Activated CD4-positive, alpha-beta memory T cell treated with anti-CD3 and anti-CD28 coated beads for 36 hours (primary cell): ENCODE results near the gene AGBL4. TPM values are rescaled to one million over a fixed set of nuclear protein-coding genes. Genes with fewer than 3 reads are reported as not detected.

ENCODE experiments used
- CTCF ChIA-PET: fragments of 350-600 bp; sonication (Branson Sonifier 250); formaldehyde crosslinking; loops from one replicate; lab custom pipeline; 2021; ENCODE audit warnings: antibody characterized with exemption, inconsistent platforms; lab: Charles Lee
- POLR2A ChIA-PET: fragments of 350-600 bp; sonication (Branson Sonifier 250); formaldehyde crosslinking; loops from one replicate; lab custom pipeline; 2021; ENCODE audit warnings: antibody characterized with exemption; lab: Charles Lee
- DNase-seq: peaks from one replicate; pipeline ENCODE4 v3.0.0-alpha.2; 2020
- H3K27ac Mint-ChIP-seq: one replicate; pipeline ENCODE4 v1.8.0; 2021; ENCODE audit warnings: mixed read lengths
- H3K27me3 Mint-ChIP-seq: one replicate; pipeline ENCODE4 v1.8.0; 2021; ENCODE audit warnings: mixed read lengths
- H3K36me3 Mint-ChIP-seq: one replicate; pipeline ENCODE4 v1.8.0; 2021; ENCODE audit warnings: mixed read lengths
- H3K4me1 Mint-ChIP-seq: one replicate; pipeline ENCODE4 v1.8.0; 2021; ENCODE audit warnings: low read depth, mixed read lengths
- H3K4me3 Mint-ChIP-seq: one replicate; pipeline ENCODE4 v1.8.0; 2021; ENCODE audit warnings: mild to moderate bottlenecking, mixed read lengths
- H3K9me3 Mint-ChIP-seq: one replicate; pipeline ENCODE4 v1.8.0; 2021; ENCODE audit warnings: mixed read lengths
- intact Hi-C: fragments of 100-400 bp; cut with micrococcal nuclease; formaldehyde crosslinking; loops from one replicate; pipeline ENCODE4 v1.15.1; 2023
- total RNA-seq, 2 experiments: library from RNA; stranded (reverse); gene quantifications; one replicate each; pipeline ENCODE4 v1.2.3, GENCODE V29; 2021

Gene AGBL4
- total RNA-seq, 2 experiments from 2014 or later, result not detected

DNA sequence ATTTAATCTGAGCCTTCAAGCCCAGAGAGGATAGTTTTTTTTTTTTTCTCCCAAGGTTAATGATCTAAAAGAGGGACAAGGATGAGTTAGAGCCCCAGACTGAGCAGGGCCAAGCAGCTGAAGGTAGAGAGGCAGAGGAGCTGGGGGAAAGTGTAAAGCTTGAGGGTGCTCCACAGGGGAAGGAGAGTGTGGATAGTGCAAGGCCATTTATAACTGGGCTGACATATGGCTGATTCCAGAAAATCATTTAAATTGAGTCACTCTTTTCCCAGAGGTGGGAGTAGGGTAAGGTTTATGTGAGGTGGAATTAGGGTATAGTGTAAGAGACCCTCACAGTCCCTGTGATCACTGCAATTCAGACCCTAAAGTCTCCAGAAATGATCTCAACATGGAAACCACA is 1302.8 kb downstream of the AGBL4 start:
- Mint-ChIP-seq H3K4me1 (no peaks in the 10 kb centered on the region), H3K9me3 (no peaks in the 10 kb centered on the region), H3K27ac (no peak overlapping the region), H3K4me3 (no peak overlapping the region), H3K36me3 (no peaks in the 10 kb centered on the region), H3K27me3 (no peaks in the 10 kb centered on the region)
- intact Hi-C loops, result no loop called here
- DNase-seq, result no peak
- CTCF ChIA-PET, result no interaction called here
- POLR2A ChIA-PET, result no interaction called here

GRCh38 chr1:48718705-48719104 is 1305.0 kb downstream of the AGBL4 start:
- CTCF ChIA-PET, result no interaction called here
- H3K27ac Mint-ChIP-seq, result no peak overlapping the region
- DNase-seq, result no peak

DNA sequence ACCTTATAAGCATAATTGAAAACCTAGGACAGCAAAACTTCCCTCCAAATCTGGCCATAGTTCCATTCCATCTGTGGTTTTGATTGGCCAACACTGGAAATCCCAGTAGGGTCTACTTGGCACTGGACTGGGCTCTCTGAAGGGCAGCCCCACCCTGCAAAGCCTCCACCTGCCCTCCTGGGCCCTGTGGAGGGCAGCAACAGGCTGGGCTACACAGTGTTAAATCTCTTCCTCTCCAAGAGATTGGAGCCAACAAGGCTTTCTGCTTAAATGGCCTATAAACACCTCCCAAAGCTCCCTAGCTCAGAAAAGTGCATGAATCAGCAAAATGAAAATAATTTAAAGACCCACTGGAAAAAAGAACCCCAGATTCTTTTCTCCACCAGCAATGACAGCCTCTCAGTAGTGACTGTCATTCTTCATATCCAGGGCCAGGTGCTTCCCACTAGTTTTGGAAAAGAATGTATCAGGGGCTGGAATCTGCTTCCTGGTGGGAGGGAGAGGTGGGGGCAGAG is 1305.6 kb downstream of the AGBL4 start:
- Mint-ChIP-seq H3K4me3 (no peak overlapping the region), H3K27me3 (no peaks in the 10 kb centered on the region), H3K9me3 (no peaks in the 10 kb centered on the region), H3K27ac (no peak overlapping the region), H3K36me3 (no peaks in the 10 kb centered on the region), H3K4me1 (no peaks in the 10 kb centered on the region)
- intact Hi-C loops, result no loop called here
- ChIA-PET CTCF (no interaction called here), POLR2A (no interaction called here)
- DNase-seq, result no peak

More at GRCh38 chr1:48718705-48719104, 1305.0 kb downstream of the AGBL4 start:
- Mint-ChIP-seq H3K9me3 (no peaks in the 10 kb centered on the region), H3K4me1 (no peaks in the 10 kb centered on the region), H3K27me3 (no peaks in the 10 kb centered on the region), H3K4me3 (no peak overlapping the region), H3K36me3 (no peaks in the 10 kb centered on the region)
- intact Hi-C loops, result no loop called here
- POLR2A ChIA-PET, result no interaction called here

DNA sequence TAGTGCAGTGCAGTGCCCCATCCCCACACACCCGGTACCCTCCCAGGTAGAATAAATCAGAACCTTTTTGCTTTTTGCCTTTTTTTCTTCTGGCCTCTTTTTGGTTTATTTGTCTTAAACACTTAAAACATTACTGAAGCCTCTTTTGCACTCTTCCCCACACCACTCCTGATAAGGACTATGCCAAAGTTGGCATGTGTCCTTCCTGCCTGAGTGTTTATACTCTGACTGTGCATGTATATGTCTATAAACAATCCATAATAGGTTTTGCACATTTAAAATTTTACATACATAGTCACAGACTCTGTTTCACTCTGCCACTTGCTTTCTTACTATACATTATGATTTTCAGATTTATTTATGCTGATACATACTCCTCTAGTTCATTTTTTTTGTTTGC is 1306.7 kb downstream of the AGBL4 start:
- no peak for DNase-seq
- ChIA-PET CTCF (no interaction called here), POLR2A (no interaction called here)
- Mint-ChIP-seq H3K4me3 (no peak overlapping the region), H3K4me1 (no peaks in the 10 kb centered on the region), H3K27ac (no peak overlapping the region), H3K36me3 (no peaks in the 10 kb centered on the region), H3K27me3 (no peaks in the 10 kb centered on the region), H3K9me3 (no peaks in the 10 kb centered on the region)
- intact Hi-C loops, result no loop called here

DNA sequence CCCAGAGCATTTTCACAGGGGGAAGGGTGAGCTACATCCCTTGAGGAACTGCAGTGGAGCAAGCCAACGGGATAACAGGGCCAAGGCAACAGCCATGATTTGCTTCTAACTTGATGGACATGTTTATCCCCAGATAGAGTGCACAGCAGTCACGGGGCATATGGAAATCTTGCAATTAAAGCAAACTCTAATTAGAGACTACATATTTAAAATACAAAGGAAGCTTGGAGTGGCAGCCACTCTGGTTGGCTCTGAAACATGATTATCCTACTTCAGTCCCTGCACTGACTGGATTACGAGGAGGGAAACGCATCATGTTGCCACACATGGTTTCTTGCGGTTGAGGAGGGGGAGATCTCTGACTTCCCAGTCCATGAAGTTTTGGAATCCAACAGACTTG is 1307.8 kb downstream of the AGBL4 start:
- Mint-ChIP-seq H3K9me3 (no peaks in the 10 kb centered on the region), H3K27ac (no peak overlapping the region), H3K36me3 (no peaks in the 10 kb centered on the region), H3K4me1 (no peaks in the 10 kb centered on the region), H3K27me3 (no peaks in the 10 kb centered on the region), H3K4me3 (no peak overlapping the region)
- POLR2A ChIA-PET, result no interaction called here
- intact Hi-C loops, result no loop called here
- no peak for DNase-seq
- CTCF ChIA-PET, result no interaction called here

- intact Hi-C loops, result no loop called here
- CTCF ChIA-PET, result no interaction called here
- POLR2A ChIA-PET, result no interaction called here
- Mint-ChIP-seq H3K9me3 (no peaks in the 10 kb centered on the region), H3K4me1 (no peaks in the 10 kb centered on the region), H3K4me3 (no peak overlapping the region), H3K27ac (no peak overlapping the region), H3K36me3 (no peaks in the 10 kb centered on the region), H3K27me3 (no peaks in the 10 kb centered on the region)
- DNase-seq, result no peak
Measured at GRCh38 chr1:48710915-48711314, 1312.8 kb downstream of the AGBL4 start.

GRCh38 chr1:48710318-48710717 is 1313.4 kb downstream of the AGBL4 start:
- intact Hi-C loops, result no loop called here
- Mint-ChIP-seq H3K4me1 (no peaks in the 10 kb centered on the region), H3K9me3 (no peaks in the 10 kb centered on the region), H3K4me3 (no peak overlapping the region), H3K27me3 (no peaks in the 10 kb centered on the region), H3K27ac (no peak overlapping the region), H3K36me3 (no peaks in the 10 kb centered on the region)
- ChIA-PET POLR2A (no interaction called here), CTCF (no interaction called here)
- no peak for DNase-seq

- Mint-ChIP-seq H3K4me1 (no peaks in the 10 kb centered on the region), H3K27me3 (peaks cover 10% of the 10 kb centered on the region), H3K36me3 (no peaks in the 10 kb centered on the region), H3K27ac (no peak overlapping the region), H3K4me3 (no peak overlapping the region), H3K9me3 (no peaks in the 10 kb centered on the region)
- DNase-seq, result no peak
- intact Hi-C loops, result no loop called here
- ChIA-PET POLR2A (no interaction called here), CTCF (no interaction called here)
Measured at GRCh38 chr1:48704736-48705135, 1319.0 kb downstream of the AGBL4 start.

- Mint-ChIP-seq H3K36me3 (no peaks in the 10 kb centered on the region), H3K4me1 (no peaks in the 10 kb centered on the region), H3K27ac (no peak overlapping the region), H3K4me3 (no peak overlapping the region), H3K9me3 (no peaks in the 10 kb centered on the region), H3K27me3 (peaks cover 12% of the 10 kb centered on the region)
- ChIA-PET CTCF (no interaction called here), POLR2A (no interaction called here)
- intact Hi-C loops, result no loop called here
- DNase-seq, result no peak
Measured at GRCh38 chr1:48701445-48701844, 1322.3 kb downstream of the AGBL4 start.

GRCh38 chr1:48697066-48697707 is 1326.6 kb downstream of the AGBL4 start:
- Mint-ChIP-seq H3K36me3 (no peaks in the 10 kb centered on the region), H3K4me1 (no peaks in the 10 kb centered on the region), H3K27me3 (peaks cover 10% of the 10 kb centered on the region), H3K9me3 (no peaks in the 10 kb centered on the region), H3K27ac (no peak overlapping the region), H3K4me3 (no peak overlapping the region)
- intact Hi-C loops, result loop anchor here (2.0 kb wide), 1 partner anchor 124 kb away; no protein-coding TSS in a partner anchor
- ChIA-PET CTCF (interaction anchor here (0.6 to 3.7 kb wide), 9 partner anchors 8 to 210 kb away, joined by 3 to 14 read pairs (median 3); no protein-coding TSS in a partner anchor), POLR2A (no interaction called here)
- DNase-seq, result peak; percentile 69

DNA sequence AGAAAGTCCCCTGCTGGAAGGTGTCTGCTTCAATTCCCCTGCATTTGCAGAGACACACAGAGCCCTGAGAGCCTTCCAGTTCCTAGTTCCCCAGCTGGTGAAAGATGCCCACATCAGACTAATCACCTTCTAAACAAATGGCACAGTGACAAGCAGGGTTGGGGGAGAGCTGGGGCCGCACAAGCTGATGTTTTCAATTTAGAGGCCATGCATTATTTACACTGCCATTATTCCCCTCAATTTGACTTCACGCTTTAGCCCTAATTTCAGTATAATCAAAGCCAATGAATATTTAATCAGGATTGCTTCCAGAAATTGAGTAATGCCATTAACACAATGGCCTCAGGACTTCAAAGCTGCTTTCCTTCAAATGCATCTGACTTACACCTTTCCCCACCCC is 1328.6 kb downstream of the AGBL4 start:
- Mint-ChIP-seq H3K27me3 (peaks cover 2% of the 10 kb centered on the region), H3K27ac (no peak overlapping the region), H3K4me1 (no peaks in the 10 kb centered on the region), H3K4me3 (no peak overlapping the region), H3K9me3 (no peaks in the 10 kb centered on the region), H3K36me3 (no peaks in the 10 kb centered on the region)
- DNase-seq, result no peak
- CTCF ChIA-PET, result interaction anchor here (3.7 kb wide), 1 partner anchor 18 kb away, joined by 14 read pairs; no protein-coding TSS in a partner anchor
- intact Hi-C loops, result no loop called here
- POLR2A ChIA-PET, result no interaction called here

- ChIA-PET CTCF (interaction anchor here (3.7 kb wide), 1 partner anchor 17 kb away, joined by 14 read pairs; no protein-coding TSS in a partner anchor), POLR2A (no interaction called here)
- intact Hi-C loops, result no loop called here
- no peak for DNase-seq
- H3K9me3 Mint-ChIP-seq, result no peaks in the 10 kb centered on the region
- peaks cover 2% of the 10 kb centered on the region for H3K27me3 Mint-ChIP-seq
- H3K27ac Mint-ChIP-seq, result no peak overlapping the region
- H3K36me3 Mint-ChIP-seq, result no peaks in the 10 kb centered on the region
- no peaks in the 10 kb centered on the region for H3K4me1 Mint-ChIP-seq
- no peak overlapping the region for H3K4me3 Mint-ChIP-seq
Measured at GRCh38 chr1:48693674-48694320, 1330.0 kb downstream of the AGBL4 start.
